RWPE1 (cell line): ENCODE results near the gene TRAF3.

Source experiments
- CTCF ChIA-PET: fragments of 350-600 bp; sonication (Branson Sonifier 250); formaldehyde crosslinking; extraction: SDS; loops from one replicate; lab custom pipeline; 2021; lab: Yijun Ruan, JAX
- POLR2A ChIA-PET: fragments of 400-600 bp; formaldehyde crosslinking; extraction: SDS; loops from one replicate; lab custom pipeline; 2020; ENCODE audit warnings: antibody characterized with exemption; ENCODE audit not compliant: low non-redundant PET; lab: Yijun Ruan, JAX
- DNase-seq: peaks from one replicate; pipeline ENCODE4 v3.0.0; 2012; ENCODE audit warnings: low spot score
- H3K27ac ChIP-seq: fragments of 450-650 bp; 2 replicates; pipeline ENCODE4 v1.5.1; 2017
- CTCF ChIP-seq: fragments of 450-650 bp; conservative IDR thresholded peaks from 2 replicates; pipeline ENCODE4 v1.5.1; 2017; ENCODE audit warnings: low read depth, mild to moderate bottlenecking

TRAF3 gene

DNA sequence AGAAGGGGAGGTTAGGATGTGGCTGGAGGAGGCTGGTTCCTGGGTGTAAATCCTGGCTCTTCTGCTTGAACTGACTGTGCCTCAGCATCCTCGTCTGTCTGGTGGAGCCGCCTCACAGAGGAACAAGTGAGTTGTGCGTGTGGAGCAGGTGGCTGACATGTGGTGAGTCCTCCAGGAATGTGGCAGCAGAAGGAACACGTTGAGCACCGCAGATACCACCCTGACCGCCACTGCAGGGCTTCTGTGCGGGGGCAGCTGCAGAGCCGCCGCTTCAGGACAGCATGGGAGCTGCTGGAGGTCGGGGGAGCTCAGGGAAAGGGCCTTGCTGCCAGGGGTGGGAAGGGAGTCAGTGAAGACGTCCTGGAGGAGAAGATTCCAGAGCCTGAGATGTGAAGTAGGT is 48.9 kb downstream of the TRAF3 start:
- H3K27ac ChIP-seq: no peak overlapping the region
- ChIA-PET POLR2A (no interaction called here), CTCF (interaction anchor here (0.6 kb wide), 1 partner anchor 31 kb away, joined by 3 read pairs; no protein-coding TSS in a partner anchor)
- TF ChIP-seq CTCF: no peak
- DNase-seq: no peak

GRCh38 chr14:102826751-102827675 is 49.8 kb downstream of the TRAF3 start:
- no peak overlapping the region for H3K27ac ChIP-seq
- no peak for TF ChIP-seq CTCF
- DNase-seq: no peak
- ChIA-PET CTCF (interaction anchor here (0.6 kb wide), 1 partner anchor 30 kb away, joined by 3 read pairs; no protein-coding TSS in a partner anchor), POLR2A (no interaction called here)

GRCh38 chr14:102827716-102828115 is 50.5 kb downstream of the TRAF3 start:
- CTCF ChIA-PET: no interaction called here
- DNase-seq: no peak
- TF ChIP-seq CTCF: no peak
- POLR2A ChIA-PET: no interaction called here
- H3K27ac ChIP-seq: no peak overlapping the region

DNA sequence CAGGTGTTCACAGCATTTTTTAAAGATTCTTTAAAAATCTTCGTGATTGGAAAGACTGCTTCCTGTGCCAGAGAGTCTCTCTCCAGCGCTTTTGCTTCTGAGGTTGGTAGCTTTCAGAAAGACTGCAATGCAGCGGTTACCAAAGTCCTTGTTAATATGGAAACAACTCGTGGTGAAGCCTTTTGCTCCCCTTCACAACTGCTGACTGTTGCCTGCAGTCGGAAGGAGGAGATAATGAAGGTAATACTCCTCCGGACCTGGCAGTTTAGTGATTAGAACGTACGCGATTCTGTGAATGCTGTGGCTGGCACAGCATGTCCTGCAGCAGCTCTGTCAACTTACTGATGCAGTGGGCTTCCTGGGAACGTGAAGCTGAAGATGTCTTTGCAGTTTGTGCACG is 50.9 kb downstream of the TRAF3 start:
- POLR2A ChIA-PET: no interaction called here
- no peak for TF ChIP-seq CTCF
- CTCF ChIA-PET: no interaction called here
- DNase-seq: no peak
- H3K27ac ChIP-seq: no peak overlapping the region

- H3K27ac ChIP-seq: no peak overlapping the region
- ChIA-PET CTCF (no interaction called here), POLR2A (no interaction called here)
- TF ChIP-seq CTCF: no peak
- no peak for DNase-seq
Measured at GRCh38 chr14:102829016-102829548, 51.8 kb downstream of the TRAF3 start.

GRCh38 chr14:102830474-102831045 is 53.3 kb downstream of the TRAF3 start:
- CTCF ChIA-PET: no interaction called here
- no peak overlapping the region for H3K27ac ChIP-seq
- DNase-seq: no peak
- TF ChIP-seq CTCF: no peak
- POLR2A ChIA-PET: no interaction called here
